SK-N-MC (cell line): ENCODE results near the gene DNLZ.
A peak's percentile ranks its signal among the peaks of the same experiment; 100 is the strongest.

Experiments
- DNase-seq: peaks from one replicate; pipeline ENCODE4 v3.0.0-alpha.2; 2011; ENCODE audit warnings: low read depth, low spot score
- H3K27ac ChIP-seq: fragments of 200-600 bp; sonication (generic); 2 replicates; pipeline ENCODE4 v1.5.1; 2016; ENCODE audit warnings: mixed run types
- H3K36me3 ChIP-seq: fragments of 200-600 bp; sonication (generic); 2 replicates; pipeline ENCODE4 v1.6.1; 2017; ENCODE audit warnings: antibody characterized with exemption, low read length, mixed read lengths; ENCODE audit not compliant: insufficient read depth
- H3K4me3 ChIP-seq: fragments of 200-600 bp; sonication (generic); 2 replicates; pipeline ENCODE4 v1.5.1; 2016
- H3K9ac ChIP-seq: fragments of 200-600 bp; sonication (generic); 2 replicates; pipeline ENCODE4 v1.8.0; 2017; ENCODE audit warnings: mixed run types, mixed read lengths; ENCODE audit not compliant: insufficient read length
- H3K9me3 ChIP-seq: fragments of 200-600 bp; sonication (generic); 2 replicates; pipeline ENCODE4 v1.6.1; 2017; ENCODE audit warnings: low read depth, mild to moderate bottlenecking, antibody characterized with exemption, low read length, moderate library complexity, mixed read lengths
- EZH2 ChIP-seq: fragments of 200-600 bp; sonication (generic); IDR thresholded peaks from one replicate; pipeline ENCODE4 v1.6.1; 2017; ENCODE audit warnings: antibody characterized with exemption
- FOXP2 ChIP-seq: optimal IDR thresholded peaks from 2 replicates; pipeline ENCODE3; 2011; ENCODE audit warnings: mild to moderate bottlenecking, moderate library complexity; ENCODE audit not compliant: insufficient read depth; ENCODE audit errors: extremely low read length, control extremely low read depth
- POLR2AphosphoS5 ChIP-seq: IDR thresholded peaks from 2 replicates; pipeline ENCODE4 v1.6.1; 2012; ENCODE audit warnings: mild to moderate bottlenecking, low read depth, low read length, borderline replicate concordance

The DNLZ gene

GRCh38 chr9:136405481-136405880, 41.9 kb upstream of the DNLZ start:
- TF ChIP-seq EZH2 = no peak
- H3K27ac ChIP-seq = no peak overlapping the region
- H3K36me3 ChIP-seq = peaks cover 47% of the 10 kb centered on the region
- H3K4me3 ChIP-seq = no peak overlapping the region
- no peak for DNase-seq
- no peaks in the 10 kb centered on the region for H3K9me3 ChIP-seq
- H3K9ac ChIP-seq = no peak overlapping the region

GRCh38 chr9:136404801-136405136, 41.2 kb upstream of the DNLZ start:
- Histone ChIP-seq H3K9me3 (no peaks in the 10 kb centered on the region), H3K36me3 (peaks cover 47% of the 10 kb centered on the region), H3K4me3 (no peak overlapping the region), H3K27ac (peak overlapping the region; percentile 36; the same call in 1 of the 2 replicates), H3K9ac (no peak overlapping the region)
- DNase-seq = no peak
- TF ChIP-seq FOXP2 = no peak
- no peak for TF ChIP-seq POLR2AphosphoS5
- TF ChIP-seq EZH2 = no peak

- no peak overlapping the region for H3K9ac ChIP-seq
- peaks cover 47% of the 10 kb centered on the region for H3K36me3 ChIP-seq
- H3K9me3 ChIP-seq = no peaks in the 10 kb centered on the region
- H3K4me3 ChIP-seq = no peak overlapping the region
- TF ChIP-seq FOXP2 (no peak), EZH2 (no peak)
- DNase-seq = no peak
- H3K27ac ChIP-seq = peak overlapping the region; percentile 36
These were observed 40.6 kb upstream of the DNLZ start for GRCh38 chr9:136403915-136404800.

- DNase-seq = no peak
- Histone ChIP-seq H3K4me3 (no peak overlapping the region), H3K36me3 (peaks cover 47% of the 10 kb centered on the region), H3K9ac (peak overlapping the region; percentile 32), H3K27ac (peak overlapping the region; percentile 36; the same call in 1 of the 2 replicates), H3K9me3 (no peaks in the 10 kb centered on the region)
- no peak for TF ChIP-seq POLR2AphosphoS5
- no peak for TF ChIP-seq FOXP2
- no peak for TF ChIP-seq EZH2
These were observed 40.0 kb upstream of the DNLZ start for GRCh38 chr9:136403538-136403914.

- H3K27ac ChIP-seq = peak overlapping the region; percentile 75; the same call in 1 of the 2 replicates
- H3K36me3 ChIP-seq = peaks cover 39% of the 10 kb centered on the region
- DNase-seq = no peak
These were observed 38.5 kb upstream of the DNLZ start for GRCh38 chr9:136402067-136402466.

GRCh38 chr9:136401173-136401922, 37.8 kb upstream of the DNLZ start:
- no peak for DNase-seq
- no peak for TF ChIP-seq EZH2
- TF ChIP-seq POLR2AphosphoS5 = no peak
- TF ChIP-seq FOXP2 = no peak
- peaks cover 41% of the 10 kb centered on the region for H3K36me3 ChIP-seq
- peak overlapping the region; percentile 54; the same call in 1 of the 2 replicates for H3K27ac ChIP-seq
- no peak overlapping the region for H3K4me3 ChIP-seq
- no peaks in the 10 kb centered on the region for H3K9me3 ChIP-seq
- no peak overlapping the region for H3K9ac ChIP-seq

More at GRCh38 chr9:136402067-136402466, 38.5 kb upstream of the DNLZ start:
- TF ChIP-seq POLR2AphosphoS5 (no peak), FOXP2 (no peak), EZH2 (no peak)
- no peak overlapping the region for H3K9ac ChIP-seq
- no peaks in the 10 kb centered on the region for H3K9me3 ChIP-seq
- H3K4me3 ChIP-seq = no peak overlapping the region

- peak; percentile 85 for TF ChIP-seq POLR2AphosphoS5
- TF ChIP-seq EZH2 = no peak
- peak; percentile 86 for TF ChIP-seq FOXP2
- H3K9ac ChIP-seq = peak within 1 kb of the TSS; percentile 89
- no peak for DNase-seq
- peak within 1 kb of the TSS; percentile 92 for H3K4me3 ChIP-seq
- H3K36me3 ChIP-seq = peaks cover 44% of the 10 kb centered on the region
- H3K9me3 ChIP-seq = no peaks in the 10 kb centered on the region
- H3K27ac ChIP-seq = 0 out of 2 replicates have a peak within 1 kb of the TSS, but pooled peaks have one; percentile 36
These were observed 36.7 kb upstream of the DNLZ start, which contains the start of gene SNAPC4 for GRCh38 chr9:136400038-136400834. Gene SNAPC4, minus strand, starts transcription at chr9:136400170. Its CDS starts 1,742 bp downstream, at chr9:136398428.
